Stimulated activated CD8-positive, alpha-beta memory T cell treated with anti-CD3 and anti-CD28 coated beads, Interleukin-2, amount 100 ng/mL, for 48 hours (primary cell): ENCODE results near the gene CDCA5.

Source experiments
- DNase-seq, 2 donors: peaks; one replicate each; pipeline ENCODE4 v3.0.0-alpha.2; 2020; ENCODE audit warnings: low read depth in 2 of 2

Gene CDCA5

GRCh38 chr11:65107751-65108468 lies 24.1 kb upstream of the CDCA5 start:
- DNase-seq = no peak

GRCh38 chr11:65107078-65107477 lies 23.2 kb upstream of the CDCA5 start:
- no peak for DNase-seq

GRCh38 chr11:65104628-65105027 lies 20.8 kb upstream of the CDCA5 start:
- DNase-seq = no peak

GRCh38 chr11:65103476-65103875 lies 19.6 kb upstream of the CDCA5 start:
- no peak for DNase-seq

GRCh38 chr11:65102142-65103095 lies 18.6 kb upstream of the CDCA5 start:
- no peak for DNase-seq

GRCh38 chr11:65100674-65101350 lies 17.0 kb upstream of the CDCA5 start:
- no peak for DNase-seq

GRCh38 chr11:65096926-65097325 lies 13.1 kb upstream of the CDCA5 start:
- no peak for DNase-seq

GRCh38 chr11:65095974-65096806 lies 12.3 kb upstream of the CDCA5 start, which contains the start of gene VPS51:
TSS of gene VPS51 (plus strand) at chr11:65096214. CDS start at chr11:65096251, 37 bp downstream.
- peak; percentile 72 to 76 for DNase-seq

GRCh38 chr11:65095427-65095826 lies 11.6 kb upstream of the CDCA5 start:
- DNase-seq = no peak

- no peak for DNase-seq
Observed at GRCh38 chr11:65090628-65091027, 6.8 kb upstream of the CDCA5 start.

- no peak for DNase-seq
Observed at GRCh38 chr11:65089621-65090020, 5.8 kb upstream of the CDCA5 start.

- DNase-seq = no peak
Observed at GRCh38 chr11:65087827-65088226, 4.0 kb upstream of the CDCA5 start.

- DNase-seq = no peak
Observed at GRCh38 chr11:65087216-65087615, 3.4 kb upstream of the CDCA5 start.

- no peak for DNase-seq
Observed at GRCh38 chr11:65086809-65087208, 3.0 kb upstream of the CDCA5 start.

- DNase-seq = no peak
Observed at GRCh38 chr11:65085446-65085845, 1.6 kb upstream of the CDCA5 start.

- DNase-seq = no peak
Observed at GRCh38 chr11:65084598-65085375, 947 bp upstream of the CDCA5 start.

GRCh38 chr11:65083134-65083833 lies 556 bp downstream of the CDCA5 start:
- no peak for DNase-seq

- DNase-seq = no peak
Observed at GRCh38 chr11:65078786-65079342, 5.0 kb downstream of the CDCA5 start.

GRCh38 chr11:65078151-65078550 lies 5.7 kb downstream of the CDCA5 start:
- peak; percentile 43 to 47 for DNase-seq

GRCh38 chr11:65077451-65077850 lies 6.4 kb downstream of the CDCA5 start:
- DNase-seq = no peak
